Right forelimb (tissue), 1 donor: ENCODE data around the gene EPS15.
A peak's percentile ranks its signal among the peaks of the same experiment; 100 is the strongest.

ENCODE experiments used
- DNase-seq: peaks from one replicate; pipeline ENCODE4 v3.0.0-alpha.2; 2018

EPS15 gene

GRCh38 chr1:51311826-51312225 lies 207.2 kb downstream of the EPS15 start:
- DNase-seq = peak; percentile 37

DNA sequence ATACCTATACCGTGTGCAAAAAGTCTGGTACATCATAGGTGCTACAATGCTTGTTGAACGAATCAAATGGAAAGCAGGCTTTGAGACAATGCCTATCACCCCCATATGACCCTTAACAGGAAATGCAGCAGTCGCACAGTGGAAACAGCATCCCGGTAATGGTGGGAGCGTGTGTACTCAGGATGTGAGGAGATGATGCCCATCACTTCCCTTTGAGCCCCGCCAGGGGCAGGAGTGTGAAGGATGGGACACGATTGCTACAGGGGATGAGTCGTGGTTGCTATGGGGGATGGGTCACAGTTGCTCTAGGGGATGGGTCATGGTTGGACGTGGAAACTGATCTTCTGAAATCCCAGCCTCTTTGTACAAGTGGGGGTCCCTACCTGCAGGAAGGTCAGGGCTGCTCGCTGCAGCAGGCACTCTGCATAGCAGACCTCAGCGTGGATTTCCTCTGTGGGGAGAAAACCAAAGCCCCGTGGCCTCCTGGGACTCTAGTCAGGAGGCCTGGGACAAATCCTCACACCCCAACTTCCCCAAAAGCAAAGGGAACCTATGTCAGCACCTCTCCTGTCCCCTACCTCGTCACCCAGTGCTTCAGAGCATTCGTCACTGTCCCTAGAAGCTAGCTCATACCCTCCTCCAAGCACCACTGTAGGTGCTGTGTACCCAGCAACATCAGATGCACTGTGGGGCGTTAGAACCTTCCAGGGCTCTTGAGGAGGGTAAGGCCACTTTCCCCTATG lies 208.0 kb downstream of the EPS15 start:
- no peak for DNase-seq

GRCh38 chr1:51309291-51309690 lies 209.8 kb downstream of the EPS15 start:
- DNase-seq = peak; percentile 33

DNA sequence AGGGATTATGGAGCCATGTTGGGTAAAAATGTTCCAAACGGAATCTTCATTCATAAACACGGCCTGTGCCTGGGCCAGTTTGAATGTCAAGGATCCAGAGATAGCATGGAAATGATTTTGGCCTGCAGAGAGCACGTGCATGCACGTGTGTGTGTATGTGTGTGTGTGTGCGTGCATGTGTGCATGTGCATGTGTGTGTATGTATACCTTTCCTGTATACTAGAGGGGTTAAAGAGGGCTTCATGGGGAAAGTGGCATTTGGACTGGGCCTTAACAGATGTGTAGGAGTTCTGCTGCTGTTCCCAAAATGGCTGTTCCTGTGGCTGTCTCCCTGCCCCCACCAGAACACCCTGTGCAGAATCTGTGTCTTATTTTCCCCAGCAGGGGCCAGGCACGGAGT lies 210.4 kb downstream of the EPS15 start:
- no peak for DNase-seq

DNA sequence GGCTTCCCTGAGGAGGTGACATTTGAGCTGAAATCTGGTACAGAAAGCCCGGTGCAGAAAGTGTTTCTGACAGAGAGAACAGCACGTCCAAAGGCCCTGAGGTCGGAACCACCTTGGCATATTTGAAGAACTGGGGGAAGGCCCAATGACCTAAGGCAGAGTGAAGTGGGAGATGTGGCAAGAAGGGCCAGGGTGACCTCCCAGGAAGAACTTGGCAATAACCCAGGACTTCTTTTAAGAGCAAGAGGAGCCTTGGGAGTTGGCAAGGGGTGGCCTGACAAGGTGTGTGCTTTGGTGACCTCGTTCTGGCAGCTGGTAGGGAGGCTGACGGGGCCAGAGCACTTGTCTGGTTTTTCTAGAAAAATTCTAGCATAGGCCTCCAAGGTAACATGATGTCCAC lies 212.1 kb downstream of the EPS15 start:
- no peak for DNase-seq

DNA sequence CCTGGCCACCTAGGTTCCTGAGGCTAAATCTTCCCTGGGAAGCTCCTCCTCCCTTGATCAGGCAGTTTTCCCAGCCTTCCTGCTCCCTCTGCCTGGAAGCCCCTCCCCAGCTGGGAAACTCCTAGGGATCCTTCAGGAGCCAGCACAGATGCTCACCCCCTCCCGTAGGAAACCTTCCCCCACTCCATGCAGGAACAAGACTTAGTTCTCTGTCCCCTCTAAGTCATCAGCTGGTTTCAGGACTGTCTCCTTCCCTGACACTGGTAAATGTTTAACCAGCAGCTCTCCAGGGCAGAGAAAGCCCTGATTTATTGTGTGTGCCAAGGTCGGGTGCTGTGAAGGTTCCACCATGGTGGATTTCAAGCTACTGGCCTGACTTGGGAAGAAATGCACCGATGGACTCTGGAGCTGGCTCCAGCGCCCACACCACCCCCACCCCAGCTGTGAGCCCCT lies 213.7 kb downstream of the EPS15 start:
- peak; percentile 39 for DNase-seq

GRCh38 chr1:51304360-51304759 lies 214.7 kb downstream of the EPS15 start:
- DNase-seq = no peak
